Measurements from ENCODE around the gene C1GALT1. TPM values are rescaled to one million over a fixed set of nuclear protein-coding genes. Genes with fewer than 3 reads are reported as not detected.
A peak's percentile ranks its signal among the peaks of the same experiment; 100 is the strongest.

Gene C1GALT1
- total and polyA plus RNA-seq, 12 donors = 6.2 to 31.9 (median 19.7) TPM

DNA sequence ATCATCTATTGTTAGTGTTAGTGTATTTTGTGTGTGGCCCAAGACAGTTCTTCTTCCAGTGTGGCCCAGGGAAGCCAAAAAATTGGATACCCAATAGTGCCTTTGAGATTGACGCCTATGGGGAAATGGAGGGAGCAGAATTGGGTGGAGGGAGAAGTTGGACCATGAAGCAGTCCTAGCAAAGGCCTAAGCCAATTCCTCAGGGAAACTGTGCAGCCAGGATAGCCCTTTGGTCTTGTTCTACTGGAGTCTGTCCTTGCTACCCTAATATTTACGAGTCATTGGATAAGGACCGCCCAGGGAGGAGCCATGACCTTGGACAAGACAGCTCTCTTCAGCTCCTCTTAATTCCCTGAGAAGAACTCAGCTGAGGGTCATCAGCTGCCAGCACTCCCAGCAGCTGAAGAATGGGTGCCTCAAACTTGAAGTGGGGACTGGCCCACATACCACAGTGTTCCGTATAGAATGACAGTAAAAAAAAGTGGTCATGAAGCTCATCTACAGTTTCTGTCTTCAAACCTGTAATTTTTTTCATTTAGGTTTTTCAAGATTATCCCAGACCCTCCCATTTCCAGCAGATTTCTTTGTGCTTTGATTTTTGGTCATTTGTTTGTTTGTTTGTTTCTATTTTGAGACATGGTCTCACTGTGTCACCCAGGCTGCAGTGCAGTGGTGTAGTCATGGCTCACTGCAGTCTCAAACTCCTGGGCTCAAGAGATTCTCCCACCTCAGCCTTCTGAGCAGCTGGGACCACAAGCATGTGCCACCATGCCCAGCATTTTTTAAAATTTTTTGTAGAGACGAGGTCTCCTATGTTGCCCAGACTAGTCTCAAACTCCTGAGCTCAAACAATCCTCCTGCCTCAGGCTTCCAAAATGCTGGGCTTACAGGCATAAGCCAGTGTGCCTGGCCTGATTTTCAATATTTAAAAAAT is 81.2 kb downstream of the C1GALT1 start:
- no peak for TF ChIP-seq CTCF (IDR thresholded peaks at IDR 0.05)
- WGBS, 2 donors = 85 to 89% methylated on average over 5 of the region's 5 CpGs
- peaks cover 0 to 19% (median 6%) of the 10 kb centered on the region in 9 donors for H3K4me1 ChIP-seq
- intact Hi-C loops (cut with DNase I) = no loop called here
- no peak overlapping the region for H3K27ac ChIP-seq
- H3K4me3 ChIP-seq = no peak overlapping the region
- DNase-seq (no peak), ATAC-seq (no peak)
- H3K9me3 ChIP-seq = peaks cover 0 to 21% (median 0%) of the 10 kb centered on the region in 11 donors
- peaks cover 0 to 3% (median 0%) of the 10 kb centered on the region in 7 donors for H3K27me3 ChIP-seq
- H3K36me3 ChIP-seq = peaks cover 0 to 4% (median 0%) of the 10 kb centered on the region in 9 donors

GRCh38 chr7:7264306-7265040 is 82.1 kb downstream of the C1GALT1 start:
- Histone ChIP-seq H3K4me1 (peaks cover 0 to 13% (median 6%) of the 10 kb centered on the region in 9 donors), H3K9me3 (peaks cover 0 to 21% (median 0%) of the 10 kb centered on the region in 11 donors), H3K27ac (no peak overlapping the region), H3K4me3 (no peak overlapping the region), H3K36me3 (no peaks in the 10 kb centered on the region), H3K27me3 (peaks cover 0 to 3% (median 0%) of the 10 kb centered on the region in 7 donors)
- 87 to 88% methylated on average over 9 of the region's 9 CpGs for WGBS, 2 donors
- no peak for DNase-seq
- TF ChIP-seq CTCF (IDR thresholded peaks at IDR 0.05) = no peak
- no peak for ATAC-seq
- intact Hi-C loops (cut with DNase I) = no loop called here

DNA sequence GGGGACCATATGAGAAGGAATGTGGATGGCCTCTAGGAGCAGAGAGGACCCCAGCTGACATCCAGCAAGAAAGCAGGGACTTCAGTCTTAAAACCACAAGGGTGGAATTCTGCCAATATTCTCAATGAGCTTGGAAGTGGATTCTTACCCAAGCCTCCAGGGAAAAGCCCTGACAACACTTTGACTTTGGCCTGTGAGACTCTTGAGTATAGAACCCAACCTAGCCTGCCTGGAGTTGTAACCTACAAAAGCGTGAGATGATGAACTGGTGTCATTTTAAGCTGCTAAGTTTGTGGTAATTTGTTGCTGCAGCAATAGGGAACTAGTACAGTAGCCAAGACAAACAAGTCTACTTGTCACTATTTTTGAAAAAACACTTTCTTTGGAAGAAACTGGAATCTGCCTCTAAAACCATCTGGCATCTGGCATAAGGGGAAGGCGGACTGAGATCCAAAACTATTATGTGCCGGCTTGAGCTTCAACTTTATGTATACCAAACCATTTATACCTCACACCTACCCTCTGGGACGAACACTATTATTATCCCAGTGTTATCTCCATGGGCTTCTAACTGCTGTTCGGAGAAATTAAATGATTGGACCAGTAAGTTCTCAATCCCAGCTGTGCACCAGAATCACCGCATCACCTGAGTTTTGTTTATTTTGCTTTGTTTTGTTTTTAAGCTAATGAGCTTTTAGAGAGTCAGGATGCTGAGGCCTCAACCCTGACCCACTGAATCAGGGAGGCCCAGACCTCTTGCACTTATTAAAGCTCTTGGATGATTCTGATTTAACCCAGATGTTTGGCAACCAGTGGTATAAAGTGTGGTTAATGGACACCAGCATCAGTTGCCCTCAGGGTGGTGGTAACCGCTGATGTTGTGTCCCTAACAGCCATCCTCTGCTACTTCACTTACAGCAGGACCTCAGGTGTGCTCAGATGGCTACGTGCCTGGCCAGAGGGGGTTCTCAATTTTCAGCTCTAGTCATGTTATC is 83.0 kb downstream of the C1GALT1 start:
- H3K4me3 ChIP-seq = no peak overlapping the region
- H3K36me3 ChIP-seq = no peaks in the 10 kb centered on the region
- peak in 5 of 8 donors; percentile 21 to 33 (median 25) for ATAC-seq
- no peak overlapping the region for H3K27ac ChIP-seq
- no peak for DNase-seq
- intact Hi-C loops (cut with DNase I) = no loop called here
- peaks cover 0 to 3% (median 0%) of the 10 kb centered on the region in 7 donors for H3K27me3 ChIP-seq
- H3K4me1 ChIP-seq = peaks cover 0 to 13% (median 3%) of the 10 kb centered on the region in 9 donors
- 74 to 76% methylated on average over 8 of the region's 8 CpGs for WGBS, 2 donors
- H3K9me3 ChIP-seq = peaks cover 0 to 18% (median 0%) of the 10 kb centered on the region in 11 donors
- TF ChIP-seq CTCF (IDR thresholded peaks at IDR 0.05) = no peak

All from heart right ventricle (tissue), 16 donors.